Cardiac muscle cell (in vitro differentiated cells and primary cell): ENCODE data around the gene BLM. TPM values are rescaled to one million over a fixed set of nuclear protein-coding genes. Genes with fewer than 3 reads are reported as not detected.

Experiments
- DNase-seq, 2 donors: peaks; one replicate each; pipeline versions ENCODE4 v3.0.0 to v3.0.0-alpha.2; 2010 to 2017; ENCODE audit warnings: low read depth in 1 of 2, low spot score in 1 of 2
- H3K27ac ChIP-seq: fragments of 200-600 bp; sonication (generic); 2 replicates; pipeline ENCODE4 v1.5.1; 2016
- H3K27me3 ChIP-seq: fragments of 200-600 bp; sonication (generic); 2 replicates; pipeline ENCODE4 v1.6.0; 2016; ENCODE audit warnings: control low read depth
- H3K36me3 ChIP-seq: fragments of 200-600 bp; sonication (generic); 2 replicates; pipeline ENCODE4 v1.5.1; 2016; ENCODE audit warnings: control low read depth
- H3K4me1 ChIP-seq: fragments of 200-600 bp; sonication (generic); 2 replicates; pipeline ENCODE4 v1.8.1; 2017; ENCODE audit warnings: low read depth, mild to moderate bottlenecking, mixed run types
- H3K4me3 ChIP-seq: fragments of 200-600 bp; sonication (generic); 2 replicates; pipeline ENCODE4 v1.5.1; 2016; ENCODE audit warnings: mild to moderate bottlenecking
- H3K9me3 ChIP-seq: fragments of 200-600 bp; sonication (generic); 2 replicates; pipeline ENCODE4 v1.5.1; 2017; ENCODE audit warnings: low read depth, mild to moderate bottlenecking, control low read depth
- polyA plus RNA-seq: library from polyadenylated mRNA; unstranded; fragments of >200 nt; fragmentation: Nextera tagmentation; extraction: Ambion mirVana; gene quantifications from 2 replicates; pipeline ENCODE4 v1.2.1, GENCODE V29; 2016
- total RNA-seq: library from RNA; depleted of rRNA; stranded (reverse); fragments of >200 nt; gene quantifications from 2 replicates; pipeline ENCODE4 v1.2.3, GENCODE V29; 2016
- TF ChIP-seq, protein P1 (sequence below): IDR thresholded peaks from 2 replicates; pipeline ENCODE4 v1.5.1; 2012; ENCODE audit warnings: low read depth, mild to moderate bottlenecking, low read length

Gene BLM
- total and polyA plus RNA-seq, 2 experiments from 2014 or later: 2.6 to 6.3 TPM

GRCh38 chr15:90711418-90711824 lies 5.7 kb upstream of the BLM start:
- Histone ChIP-seq H3K27me3 (no peaks in the 10 kb centered on the region), H3K9me3 (no peaks in the 10 kb centered on the region), H3K36me3 (no peaks in the 10 kb centered on the region), H3K4me3 (no peak overlapping the region), H3K27ac (peak overlapping the region; percentile 80), H3K4me1 (peaks cover 18% of the 10 kb centered on the region)
- no peak for DNase-seq
- TF ChIP-seq, protein P1, sequence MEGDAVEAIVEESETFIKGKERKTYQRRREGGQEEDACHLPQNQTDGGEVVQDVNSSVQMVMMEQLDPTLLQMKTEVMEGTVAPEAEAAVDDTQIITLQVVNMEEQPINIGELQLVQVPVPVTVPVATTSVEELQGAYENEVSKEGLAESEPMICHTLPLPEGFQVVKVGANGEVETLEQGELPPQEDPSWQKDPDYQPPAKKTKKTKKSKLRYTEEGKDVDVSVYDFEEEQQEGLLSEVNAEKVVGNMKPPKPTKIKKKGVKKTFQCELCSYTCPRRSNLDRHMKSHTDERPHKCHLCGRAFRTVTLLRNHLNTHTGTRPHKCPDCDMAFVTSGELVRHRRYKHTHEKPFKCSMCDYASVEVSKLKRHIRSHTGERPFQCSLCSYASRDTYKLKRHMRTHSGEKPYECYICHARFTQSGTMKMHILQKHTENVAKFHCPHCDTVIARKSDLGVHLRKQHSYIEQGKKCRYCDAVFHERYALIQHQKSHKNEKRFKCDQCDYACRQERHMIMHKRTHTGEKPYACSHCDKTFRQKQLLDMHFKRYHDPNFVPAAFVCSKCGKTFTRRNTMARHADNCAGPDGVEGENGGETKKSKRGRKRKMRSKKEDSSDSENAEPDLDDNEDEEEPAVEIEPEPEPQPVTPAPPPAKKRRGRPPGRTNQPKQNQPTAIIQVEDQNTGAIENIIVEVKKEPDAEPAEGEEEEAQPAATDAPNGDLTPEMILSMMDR: no peak

GRCh38 chr15:90711842-90712241 lies 5.3 kb upstream of the BLM start:
- no peaks in the 10 kb centered on the region for H3K27me3 ChIP-seq
- no peak overlapping the region for H3K27ac ChIP-seq
- H3K36me3 ChIP-seq: no peaks in the 10 kb centered on the region
- H3K4me3 ChIP-seq: no peak overlapping the region
- TF ChIP-seq, protein P1: no peak
- no peak for DNase-seq
- H3K4me1 ChIP-seq: peaks cover 18% of the 10 kb centered on the region
- H3K9me3 ChIP-seq: no peaks in the 10 kb centered on the region

DNA sequence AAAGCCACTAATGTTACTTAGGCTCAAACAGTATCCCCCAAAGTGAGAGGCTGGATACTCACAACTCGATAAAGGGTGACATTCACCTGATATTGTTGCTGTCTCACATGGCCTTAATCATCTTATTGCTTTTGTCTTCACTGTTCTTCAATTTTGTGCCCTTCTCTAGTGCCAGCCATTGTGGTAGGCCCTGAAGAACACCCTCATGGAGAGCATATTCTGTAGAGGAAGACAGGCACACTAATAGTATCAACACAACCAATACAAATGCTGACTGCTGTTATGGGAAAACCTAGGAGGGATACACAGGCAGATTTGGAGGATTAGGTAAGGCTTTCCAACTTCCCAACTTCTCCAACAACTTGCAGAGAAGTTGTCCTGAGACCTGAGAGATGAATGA lies 4.1 kb upstream of the BLM start:
- Histone ChIP-seq H3K27me3 (no peaks in the 10 kb centered on the region), H3K36me3 (no peaks in the 10 kb centered on the region), H3K9me3 (no peaks in the 10 kb centered on the region), H3K4me1 (peaks cover 14% of the 10 kb centered on the region), H3K4me3 (no peak overlapping the region), H3K27ac (no peak overlapping the region)
- TF ChIP-seq, protein P1: no peak
- no peak for DNase-seq

- Histone ChIP-seq H3K9me3 (no peaks in the 10 kb centered on the region), H3K27ac (peak overlapping the region; percentile 81), H3K27me3 (no peaks in the 10 kb centered on the region), H3K4me3 (peak overlapping the region; percentile 86), H3K4me1 (no peaks in the 10 kb centered on the region), H3K36me3 (no peaks in the 10 kb centered on the region)
- TF ChIP-seq, protein P1: no peak
- peak in 1 of 2 donors; percentile 12 for DNase-seq
Observed at GRCh38 chr15:90716317-90716975, 700 bp upstream of the BLM start.

GRCh38 chr15:90718232-90718631 lies 1.1 kb downstream of the BLM start:
- Histone ChIP-seq H3K27ac (no peak overlapping the region), H3K36me3 (no peaks in the 10 kb centered on the region), H3K9me3 (no peaks in the 10 kb centered on the region), H3K4me1 (no peaks in the 10 kb centered on the region), H3K4me3 (no peak overlapping the region), H3K27me3 (no peaks in the 10 kb centered on the region)
- no peak for DNase-seq
- TF ChIP-seq, protein P1: no peak
